Keratinocyte (primary cell): ENCODE data around the gene ZNF784. TPM values are rescaled to one million over a fixed set of nuclear protein-coding genes. Genes with fewer than 3 reads are reported as not detected.

Source experiments
- DNase-seq: peaks from one replicate; pipeline ENCODE4 v3.0.0-alpha.2; 2011; ENCODE audit warnings: low read depth, missing footprints, low spot score
- FAIRE-seq: peaks from 2 replicates; lab custom pipeline; 2011; peaks lifted over from hg19 to GRCh38; lab: Jason Lieb, UNC
- H2AFZ ChIP-seq: 2 replicates; pipeline ENCODE4 v1.6.0; 2012; ENCODE audit warnings: low read length, control low read depth, inconsistent platforms; ENCODE audit not compliant: control insufficient read depth
- H3K27ac ChIP-seq: 2 replicates; pipeline ENCODE4 v1.5.1; 2011; ENCODE audit warnings: low read length; ENCODE audit not compliant: control insufficient read depth, insufficient read depth
- H3K27me3 ChIP-seq: 3 replicates; pipeline ENCODE4 v1.6.0; 2011; ENCODE audit warnings: low read length; ENCODE audit not compliant: control insufficient read depth, insufficient read depth; ENCODE audit errors: extremely low read depth
- H3K36me3 ChIP-seq, 2 experiments: 2 replicates in 1 of 2; 3 replicates in 1 of 2; pipeline ENCODE4 v1.5.1; 2011; ENCODE audit warnings: low read length in 2 of 2, mild to moderate bottlenecking in 1 of 2; ENCODE audit not compliant: control insufficient read depth in 2 of 2, insufficient read depth in 2 of 2; ENCODE audit errors: extremely low read depth in 1 of 2
- H3K4me1 ChIP-seq: 3 replicates; pipeline ENCODE4 v1.5.1; 2011; ENCODE audit warnings: low read length; ENCODE audit not compliant: control insufficient read depth, insufficient read depth; ENCODE audit errors: extremely low read depth
- H3K4me2 ChIP-seq: 3 replicates; pipeline ENCODE4 v1.6.0; 2011; ENCODE audit warnings: low read depth, low read length; ENCODE audit not compliant: control insufficient read depth, insufficient read depth; ENCODE audit errors: extremely low read depth
- H3K4me3 ChIP-seq, 3 experiments: fragments of 200-600 bp in 1 of 3; sonication (generic) in 1 of 3; 2 replicates in 2 of 3; 3 replicates in 1 of 3; pipeline ENCODE4 v1.5.1; 2011 to 2016; ENCODE audit warnings: low read length in 3 of 3, mild to moderate bottlenecking in 3 of 3, control low read depth in 2 of 3, inconsistent platforms in 1 of 3, low read depth in 1 of 3, mixed read lengths in 1 of 3, mixed run types in 1 of 3, moderate library complexity in 1 of 3; ENCODE audit not compliant: control insufficient read depth in 2 of 3, insufficient read depth in 2 of 3; ENCODE audit errors: extremely low read depth in 1 of 3
- H3K79me2 ChIP-seq: 2 replicates; pipeline ENCODE4 v1.6.0; 2012; ENCODE audit warnings: low read length; ENCODE audit not compliant: control insufficient read depth, insufficient read depth
- H3K9ac ChIP-seq: 3 replicates; pipeline ENCODE4 v1.6.0; 2011; ENCODE audit warnings: low read length; ENCODE audit not compliant: control insufficient read depth, insufficient read depth; ENCODE audit errors: extremely low read depth
- H3K9me1 ChIP-seq: 3 replicates; pipeline ENCODE4 v1.6.0; 2011; ENCODE audit warnings: low read length; ENCODE audit not compliant: control insufficient read depth, insufficient read depth; ENCODE audit errors: extremely low read depth
- H3K9me3 ChIP-seq: 2 replicates; pipeline ENCODE4 v1.5.1; 2012; ENCODE audit warnings: low read depth, low read length; ENCODE audit not compliant: control insufficient read depth
- H4K20me1 ChIP-seq: 3 replicates; pipeline ENCODE4 v1.6.0; 2011; ENCODE audit warnings: low read length; ENCODE audit not compliant: control insufficient read depth, insufficient read depth; ENCODE audit errors: extremely low read depth
- CTCF ChIP-seq, 3 experiments: IDR thresholded peaks in 1 of 3; conservative IDR thresholded peaks in 1 of 3; optimal IDR thresholded peaks in 1 of 3; 2 replicates in 2 of 3; 3 replicates in 1 of 3; pipeline versions ENCODE3 to v1.5.1; 2011; ENCODE audit warnings: low read length in 3 of 3, mild to moderate bottlenecking in 3 of 3, moderate library complexity in 2 of 3, control low read depth in 1 of 3, inconsistent platforms in 1 of 3; ENCODE audit not compliant: insufficient read depth in 2 of 3; ENCODE audit errors: extremely low read depth in 1 of 3
- EZH2 ChIP-seq: IDR thresholded peaks from one replicate; pipeline ENCODE4 v1.6.1; 2012; ENCODE audit warnings: inconsistent platforms, mild to moderate bottlenecking, low read length, moderate library complexity
- dilution Hi-C: fragments of 300-500 bp; cut with MboI; formaldehyde crosslinking; loops from one replicate; pipeline ENCODE4 v1.7.0; 2020; ENCODE audit warnings: low sequenced_read_pairs; ENCODE audit not compliant: extremely low pct_ligation_motif_present
- polyA plus RNA-seq, 5 experiments: library from polyadenylated mRNA; depleted of rRNA in 3 of 5; stranded (reverse) in 3 of 5; stranded (forward) in 1 of 5; unstranded in 1 of 5; fragments of >200 nt; gene quantifications; 1 replicate in 1 of 5; 2 replicates in 3 of 5; 3 replicates in 1 of 5; pipeline versions ENCODE4 v1.2.1 to v1.2.3, GENCODE V29; 2011 to 2012; ENCODE audit warnings: missing spikeins in 2 of 5, low read depth in 1 of 5, low replicate concordance in 1 of 5

Gene ZNF784
- polyA plus RNA-seq, 1 donor (not counting 4 experiments of a cell fraction or from before 2014, with no cell fraction given) = 2.1 TPM

- no peak for DNase-seq
- H3K4me1 ChIP-seq = peaks cover 9% of the 10 kb centered on the region
- H3K27me3 ChIP-seq = no peaks in the 10 kb centered on the region
- H3K36me3 ChIP-seq = peaks cover 37 to 42% of the 10 kb centered on the region in 2 experiments
- H3K4me3 ChIP-seq = no peak overlapping the region
- FAIRE-seq = no peak
- H3K4me2 ChIP-seq = no peak overlapping the region
- H2AFZ ChIP-seq = no peak overlapping the region
- dilution Hi-C loops = no loop called here
- no peaks in the 10 kb centered on the region for H3K9me3 ChIP-seq
- no peak overlapping the region for H3K27ac ChIP-seq
- TF ChIP-seq EZH2 (no peak), CTCF (optimal IDR thresholded peaks at IDR 0.05 in 1 of 3, IDR thresholded peaks at IDR 0.05 in 1 of 3, conservative IDR thresholded peaks at IDR 0.05 in 1 of 3; ENCODE audit: extremely low read depth in 1 of 3, insufficient read depth in 2 of 3, low read length in 3 of 3) (no peak)
- H3K9ac ChIP-seq = no peak overlapping the region
- H4K20me1 ChIP-seq = peaks cover 48% of the 10 kb centered on the region
- peaks cover 2% of the 10 kb centered on the region for H3K9me1 ChIP-seq
- H3K79me2 ChIP-seq = peaks cover 84% of the 10 kb centered on the region
Measured at GRCh38 chr19:55669418-55670279, 45.3 kb upstream of the ZNF784 start.

DNA sequence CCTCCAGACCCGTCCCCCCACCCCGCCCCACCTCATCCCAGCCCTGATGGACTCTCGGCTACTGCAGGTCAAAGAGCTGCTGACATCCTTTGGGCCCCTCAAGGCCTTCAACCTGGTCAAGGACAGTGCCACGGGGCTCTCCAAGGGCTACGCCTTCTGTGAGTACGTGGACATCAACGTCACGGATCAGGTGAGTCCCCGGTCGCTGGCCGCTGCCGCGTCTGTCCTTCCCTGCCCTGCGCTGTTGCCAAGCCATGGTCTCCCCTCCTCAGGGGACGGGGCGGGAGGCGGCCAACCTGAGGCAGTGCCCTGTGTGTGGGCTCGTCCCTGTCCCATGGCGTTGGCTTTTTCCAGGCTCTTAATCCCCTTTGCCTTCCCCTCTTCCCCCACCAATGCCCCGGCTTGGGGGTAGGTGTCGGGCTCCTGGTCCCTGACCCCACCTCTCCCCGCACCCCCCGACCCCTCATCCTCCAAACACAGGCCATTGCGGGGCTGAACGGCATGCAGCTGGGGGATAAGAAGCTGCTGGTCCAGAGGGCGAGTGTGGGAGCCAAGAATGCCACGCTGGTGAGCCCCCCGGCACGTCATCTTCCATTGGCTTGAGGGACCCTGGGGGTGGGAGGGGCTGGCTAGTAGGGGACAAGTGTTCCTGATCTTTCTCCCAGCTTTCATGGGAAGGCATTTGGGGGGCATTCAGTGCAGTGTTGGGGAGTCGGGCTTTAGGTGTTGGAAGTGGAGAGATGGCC is 44.4 kb upstream of the ZNF784 start:
- Histone ChIP-seq H3K4me2 (no peak overlapping the region), H3K27ac (no peak overlapping the region), H3K79me2 (peaks cover 89% of the 10 kb centered on the region), H3K9me3 (no peaks in the 10 kb centered on the region), H2AFZ (no peak overlapping the region), H3K4me3 (no peak overlapping the region), H3K9ac (no peak overlapping the region), H3K27me3 (no peaks in the 10 kb centered on the region), H3K36me3 (peaks cover 44 to 46% of the 10 kb centered on the region in 2 experiments), H4K20me1 (peaks cover 48% of the 10 kb centered on the region), H3K9me1 (peaks cover 2% of the 10 kb centered on the region), H3K4me1 (peaks cover 9% of the 10 kb centered on the region)
- TF ChIP-seq EZH2 (no peak), CTCF (optimal IDR thresholded peaks at IDR 0.05 in 1 of 3, IDR thresholded peaks at IDR 0.05 in 1 of 3, conservative IDR thresholded peaks at IDR 0.05 in 1 of 3; ENCODE audit: extremely low read depth in 1 of 3, insufficient read depth in 2 of 3, low read length in 3 of 3) (no peak)
- no peak for DNase-seq
- FAIRE-seq = no peak
- dilution Hi-C loops = no loop called here
